C4-2B (cell line): ENCODE data around the gene CCNL2.

Experiments
- H3K27ac ChIP-seq: fragments of 450-650 bp; 2 replicates; pipeline ENCODE4 v1.5.1; 2017
- CTCF ChIP-seq: fragments of 450-650 bp; conservative IDR thresholded peaks from 2 replicates; pipeline ENCODE4 v1.5.1; 2017; ENCODE audit warnings: mild to moderate bottlenecking
- ZFX ChIP-seq: fragments of 450-650 bp; IDR thresholded peaks from 2 replicates; pipeline ENCODE4 v1.6.1; 2017

CCNL2 gene

DNA sequence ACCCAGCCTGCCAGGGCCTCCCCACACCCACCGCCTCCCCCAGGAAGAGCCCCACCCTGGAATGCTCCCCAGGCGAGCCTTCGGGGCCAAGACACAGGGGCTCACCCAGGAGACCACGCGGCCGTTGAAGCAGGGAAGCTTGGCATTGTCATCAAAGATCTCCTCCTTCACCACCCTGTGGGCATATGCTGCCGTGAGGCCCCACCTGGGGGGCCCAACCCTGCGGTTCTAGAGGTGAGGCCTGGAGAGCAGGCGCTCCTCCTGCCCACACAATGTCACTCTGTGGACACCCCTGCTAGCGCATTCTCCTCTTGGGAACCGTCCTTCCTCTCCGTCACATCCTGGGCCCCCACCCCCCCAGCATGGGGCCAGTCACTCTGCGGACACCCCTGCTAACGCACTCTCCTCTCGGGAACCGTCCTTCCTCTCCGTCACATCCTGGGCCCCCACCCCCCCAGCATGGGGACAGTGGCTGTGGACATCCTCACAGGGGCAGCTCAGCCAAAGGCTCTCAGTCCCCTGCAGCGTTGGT is 56.5 kb downstream of the CCNL2 start:
- H3K27ac ChIP-seq, result peak overlapping the region; percentile 99
- TF ChIP-seq CTCF (no peak), ZFX (no peak)

DNA sequence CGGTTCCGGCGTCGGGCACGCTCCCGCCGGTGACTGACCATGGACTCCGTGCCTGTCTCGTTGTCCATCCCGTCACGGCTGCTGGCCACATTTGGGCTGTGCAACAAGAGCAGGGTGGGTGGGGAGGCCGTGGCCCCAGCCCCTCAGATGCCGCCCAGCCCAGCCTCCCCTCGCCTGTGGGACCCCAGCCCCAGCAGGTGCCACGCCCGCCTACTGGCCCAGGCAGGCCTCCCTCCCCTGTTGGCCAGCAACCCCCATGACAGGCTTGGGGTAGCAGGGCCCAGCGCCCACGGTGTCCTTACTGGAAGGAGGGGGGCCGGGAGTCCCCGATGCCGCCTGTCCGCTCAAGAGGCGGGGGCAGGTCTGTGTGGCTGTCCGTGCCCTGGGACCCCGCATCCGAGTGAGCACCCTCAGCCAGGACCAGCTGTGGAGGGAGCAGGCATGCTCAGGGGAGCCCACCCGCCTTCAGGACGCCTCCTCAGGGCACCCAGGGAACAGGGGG is 57.0 kb downstream of the CCNL2 start:
- TF ChIP-seq ZFX (no peak), CTCF (no peak)
- H3K27ac ChIP-seq, result no peak overlapping the region

GRCh38 chr1:1341549-1342021 is 57.5 kb downstream of the CCNL2 start:
- no peak for TF ChIP-seq CTCF
- no peak for TF ChIP-seq ZFX
- no peak overlapping the region for H3K27ac ChIP-seq

DNA sequence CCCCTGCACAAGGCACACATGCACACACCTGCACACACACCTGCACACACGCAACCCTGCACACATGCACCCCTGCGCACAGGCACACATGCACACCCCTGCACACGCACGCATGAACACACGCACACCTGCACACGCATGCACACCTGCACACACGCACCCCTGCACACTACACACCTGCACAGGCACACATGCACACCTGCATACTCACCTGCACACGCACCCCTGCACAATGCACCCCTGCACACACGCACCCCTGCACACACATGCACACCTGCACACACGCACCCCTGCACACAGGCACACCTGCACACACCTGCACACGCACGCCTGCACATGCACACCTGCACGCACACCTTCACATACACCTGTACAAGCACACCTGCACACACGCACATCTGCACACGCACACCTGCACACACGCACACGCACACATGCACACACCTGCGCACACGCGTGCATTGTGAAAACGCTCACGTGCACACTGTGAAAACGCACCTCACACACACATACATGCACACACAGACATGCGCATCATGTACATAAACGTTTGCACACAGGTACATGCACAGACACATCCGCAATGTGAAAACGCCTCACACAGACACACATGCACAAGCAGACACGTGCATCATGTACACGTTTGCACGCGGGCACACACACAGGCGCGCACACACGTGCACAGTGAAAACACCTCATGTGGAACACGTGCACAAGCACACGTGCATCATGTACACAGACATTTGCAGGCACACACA is 58.2 kb downstream of the CCNL2 start:
- TF ChIP-seq CTCF (no peak), ZFX (no peak)
- no peak overlapping the region for H3K27ac ChIP-seq

DNA sequence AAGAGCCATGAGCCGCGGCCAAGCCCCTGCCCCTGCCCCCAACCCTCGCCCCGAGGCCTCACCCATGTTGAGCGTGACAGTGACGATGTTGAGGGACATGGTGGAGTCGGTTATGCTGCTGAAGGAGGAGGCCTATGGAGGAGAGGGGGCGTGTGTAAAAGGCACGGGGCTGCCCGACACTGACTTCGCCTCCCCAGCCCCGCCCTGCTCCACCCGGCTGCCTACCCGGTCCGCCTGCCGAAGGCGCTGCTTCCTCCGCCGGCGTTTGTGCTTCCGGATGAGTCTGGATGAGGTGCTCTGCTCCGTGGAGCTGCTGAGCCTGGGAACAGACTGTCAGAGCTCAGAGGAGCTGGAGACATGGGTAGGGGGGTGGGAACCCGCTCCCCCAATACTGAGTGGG is 59.0 kb downstream of the CCNL2 start:
- TF ChIP-seq ZFX (no peak), CTCF (no peak)
- H3K27ac ChIP-seq, result no peak overlapping the region

GRCh38 chr1:1338278-1338677 is 60.9 kb downstream of the CCNL2 start:
- H3K27ac ChIP-seq, result no peak overlapping the region
- TF ChIP-seq ZFX (no peak), CTCF (no peak)

GRCh38 chr1:1337793-1338147 is 61.4 kb downstream of the CCNL2 start:
- no peak overlapping the region for H3K27ac ChIP-seq
- TF ChIP-seq CTCF (no peak), ZFX (no peak)
